ENCODE data around the gene GDI1. TPM values are rescaled to one million over a fixed set of nuclear protein-coding genes. Genes with fewer than 3 reads are reported as not detected.

The GDI1 gene
- total RNA-seq, 1 experiment from 2014 or later, result 116 TPM

GRCh38 chrX:154412468-154412867 is 24.5 kb upstream of the GDI1 start:
- Histone ChIP-seq H3K9me2 (ENCODE audit: insufficient read depth) (no peaks in the 10 kb centered on the region), H3K9me3 (ENCODE audit: insufficient read depth, low read depth) (no peaks in the 10 kb centered on the region), H3K27me3 (ENCODE audit: insufficient read depth, low read depth) (no peaks in the 10 kb centered on the region), H3F3A (ENCODE audit: insufficient read depth, low read depth) (peaks cover 8% of the 10 kb centered on the region; the same call in 1 of the 2 replicates), H3K36me3 (ENCODE audit: low read depth) (no peaks in the 10 kb centered on the region), H3K27ac (0 out of 2 replicates have a peak overlapping the region, but pooled peaks have one; percentile 29), H2AFZ (peak overlapping the region; percentile 87), H3K4me3 (peak overlapping the region; percentile 77), H4K20me1 (ENCODE audit: insufficient read depth) (no peaks in the 10 kb centered on the region), H3K4me1 (replicated peaks; ENCODE audit: insufficient read depth) (peaks cover 19% of the 10 kb centered on the region), H3K79me2 (ENCODE audit: low read depth) (0 out of 2 replicates have a peak, but pooled peaks cover 4% of the 10 kb centered on the region), H3K4me2 (peak overlapping the region; percentile 79)
- TSS peak; percentile 29 for BruUV-seq (replicated peaks)
- ChIA-PET CTCF (no interaction called here), POLR2A (ENCODE audit: unreplicated experiment) (interaction anchor here (0.7 to 1.0 kb wide), 4 partner anchors 43 to 63 kb away, joined by 3 to 14 read pairs (median 4); no protein-coding TSS in a partner anchor)
- no peak for DNase-seq
- no peak for TF ChIP-seq EZH2 (IDR thresholded peaks at IDR 0.05; ENCODE audit: low read depth)
- no peak for TF ChIP-seq CTCF (conservative IDR thresholded peaks at IDR 0.05)
- intact Hi-C loops (cut with micrococcal nuclease; ENCODE audit: unreplicated experiment), result no loop called here

- POLR2A ChIA-PET (ENCODE audit: unreplicated experiment), result interaction anchor here (0.8 kb wide), 1 partner anchor 64 kb away, joined by 4 read pairs; no protein-coding TSS in a partner anchor
- BruUV-seq (replicated peaks), result no TSS peak
These were observed 23.8 kb upstream of the GDI1 start for GRCh38 chrX:154413142-154413541.

GRCh38 chrX:154417157-154417556 is 19.8 kb upstream of the GDI1 start:
- H3K4me1 ChIP-seq (replicated peaks; ENCODE audit: insufficient read depth), result no peaks in the 10 kb centered on the region
- TF ChIP-seq EZH2 (IDR thresholded peaks at IDR 0.05; ENCODE audit: low read depth), result no peak
- TF ChIP-seq CTCF (conservative IDR thresholded peaks at IDR 0.05), result no peak
- H3K27me3 ChIP-seq (ENCODE audit: insufficient read depth, low read depth), result no peaks in the 10 kb centered on the region
- intact Hi-C loops (cut with micrococcal nuclease; ENCODE audit: unreplicated experiment), result no loop called here
- H3K4me2 ChIP-seq, result no peak overlapping the region
- no TSS peak for BruUV-seq (replicated peaks)
- H3F3A ChIP-seq (ENCODE audit: insufficient read depth, low read depth), result no peaks in the 10 kb centered on the region
- no peaks in the 10 kb centered on the region for H3K79me2 ChIP-seq (ENCODE audit: low read depth)
- H3K4me3 ChIP-seq, result no peak overlapping the region
- no peak overlapping the region for H2AFZ ChIP-seq
- no peaks in the 10 kb centered on the region for H3K9me3 ChIP-seq (ENCODE audit: insufficient read depth, low read depth)
- H3K36me3 ChIP-seq (ENCODE audit: low read depth), result no peaks in the 10 kb centered on the region
- H3K9me2 ChIP-seq (ENCODE audit: insufficient read depth), result no peaks in the 10 kb centered on the region
- no peak overlapping the region for H3K27ac ChIP-seq
- POLR2A ChIA-PET (ENCODE audit: unreplicated experiment), result no interaction called here
- no peak for DNase-seq
- no peaks in the 10 kb centered on the region for H4K20me1 ChIP-seq (ENCODE audit: insufficient read depth)
- CTCF ChIA-PET, result no interaction called here

More at GRCh38 chrX:154413142-154413541, 23.8 kb upstream of the GDI1 start:
- H3K4me2 ChIP-seq, result peak overlapping the region; percentile 79; the same call in 1 of the 2 replicates
- H3F3A ChIP-seq (ENCODE audit: insufficient read depth, low read depth), result peaks cover 8% of the 10 kb centered on the region; the same call in 1 of the 2 replicates
- H3K9me3 ChIP-seq (ENCODE audit: insufficient read depth, low read depth), result no peaks in the 10 kb centered on the region
- DNase-seq, result no peak
- no peak overlapping the region for H3K27ac ChIP-seq
- no peaks in the 10 kb centered on the region for H3K27me3 ChIP-seq (ENCODE audit: insufficient read depth, low read depth)
- 0 out of 2 replicates have a peak, but pooled peaks cover 4% of the 10 kb centered on the region for H3K79me2 ChIP-seq (ENCODE audit: low read depth)
- H4K20me1 ChIP-seq (ENCODE audit: insufficient read depth), result no peaks in the 10 kb centered on the region
- H3K4me1 ChIP-seq (replicated peaks; ENCODE audit: insufficient read depth), result peaks cover 15% of the 10 kb centered on the region
- no peak for TF ChIP-seq EZH2 (IDR thresholded peaks at IDR 0.05; ENCODE audit: low read depth)
- TF ChIP-seq CTCF (conservative IDR thresholded peaks at IDR 0.05), result no peak
- H3K36me3 ChIP-seq (ENCODE audit: low read depth), result no peaks in the 10 kb centered on the region
- no peaks in the 10 kb centered on the region for H3K9me2 ChIP-seq (ENCODE audit: insufficient read depth)
- H3K4me3 ChIP-seq, result no peak overlapping the region
- no peak overlapping the region for H2AFZ ChIP-seq
- CTCF ChIA-PET, result no interaction called here
- intact Hi-C loops (cut with micrococcal nuclease; ENCODE audit: unreplicated experiment), result no loop called here

Data from PC-9 (cell line).